Fibroblast of lung (primary cell): ENCODE results near the gene KIF1A.

Source experiments
- EZH2 ChIP-seq: IDR thresholded peaks from 2 replicates; pipeline ENCODE4 v1.5.1; 2012; ENCODE audit warnings: low read length, control low read depth, mild to moderate bottlenecking; ENCODE audit errors: missing control alignments
- TF ChIP-seq, protein P1 (sequence below), 2 donors: IDR thresholded peaks in 1 of 2; conservative IDR thresholded peaks in 1 of 2; 1 replicate in 1 of 2; 2 replicates in 1 of 2; pipeline ENCODE4 v1.5.1; 2011 to 2012; ENCODE audit warnings: low read length in 2 of 2, control low read depth in 1 of 2, inconsistent platforms in 1 of 2, low read depth in 1 of 2, mild to moderate bottlenecking in 1 of 2

DNA sequence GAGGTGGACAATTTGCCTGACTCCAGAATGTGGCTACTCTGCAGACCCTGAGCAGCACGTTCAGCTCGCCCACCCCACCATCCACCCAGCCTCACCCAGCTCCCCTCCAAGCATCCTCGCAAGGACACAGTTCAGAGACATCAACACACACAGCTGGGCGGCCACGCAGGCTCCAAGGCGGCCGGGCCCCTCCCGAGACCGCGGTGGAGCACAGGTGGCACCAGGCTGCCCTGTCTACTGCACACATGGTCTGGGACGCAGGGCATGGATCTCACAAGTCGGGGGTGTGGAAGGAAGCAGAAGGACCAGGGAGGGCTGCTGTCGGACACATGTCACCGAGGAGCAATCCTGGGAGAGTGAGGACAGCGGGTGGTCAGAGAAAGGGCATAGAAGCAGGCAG is 92.1 kb downstream of the KIF1A start:
- TF ChIP-seq, protein P1, sequence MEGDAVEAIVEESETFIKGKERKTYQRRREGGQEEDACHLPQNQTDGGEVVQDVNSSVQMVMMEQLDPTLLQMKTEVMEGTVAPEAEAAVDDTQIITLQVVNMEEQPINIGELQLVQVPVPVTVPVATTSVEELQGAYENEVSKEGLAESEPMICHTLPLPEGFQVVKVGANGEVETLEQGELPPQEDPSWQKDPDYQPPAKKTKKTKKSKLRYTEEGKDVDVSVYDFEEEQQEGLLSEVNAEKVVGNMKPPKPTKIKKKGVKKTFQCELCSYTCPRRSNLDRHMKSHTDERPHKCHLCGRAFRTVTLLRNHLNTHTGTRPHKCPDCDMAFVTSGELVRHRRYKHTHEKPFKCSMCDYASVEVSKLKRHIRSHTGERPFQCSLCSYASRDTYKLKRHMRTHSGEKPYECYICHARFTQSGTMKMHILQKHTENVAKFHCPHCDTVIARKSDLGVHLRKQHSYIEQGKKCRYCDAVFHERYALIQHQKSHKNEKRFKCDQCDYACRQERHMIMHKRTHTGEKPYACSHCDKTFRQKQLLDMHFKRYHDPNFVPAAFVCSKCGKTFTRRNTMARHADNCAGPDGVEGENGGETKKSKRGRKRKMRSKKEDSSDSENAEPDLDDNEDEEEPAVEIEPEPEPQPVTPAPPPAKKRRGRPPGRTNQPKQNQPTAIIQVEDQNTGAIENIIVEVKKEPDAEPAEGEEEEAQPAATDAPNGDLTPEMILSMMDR (conservative IDR thresholded peaks at IDR 0.05 in 1 of 2, IDR thresholded peaks at IDR 0.05 in 1 of 2; ENCODE audit: low read depth in 1 of 2, low read length in 2 of 2): no peak
- TF ChIP-seq EZH2: no peak
